Kidney epithelial cell (primary cell): ENCODE measurements around the gene TTF1. TPM values are rescaled to one million over a fixed set of nuclear protein-coding genes. Genes with fewer than 3 reads are reported as not detected.

ENCODE experiments used
- DNase-seq: peaks from one replicate; pipeline ENCODE4 v3.0.0-alpha.2; 2010; ENCODE audit warnings: low read depth
- H3K27me3 ChIP-seq: 2 replicates; pipeline ENCODE4 v1.6.0; 2011; ENCODE audit warnings: low read length; ENCODE audit not compliant: control insufficient read depth, insufficient read depth
- H3K36me3 ChIP-seq: 2 replicates; pipeline ENCODE4 v1.5.1; 2011; ENCODE audit warnings: low read length; ENCODE audit not compliant: control insufficient read depth, insufficient read depth
- H3K4me3 ChIP-seq: 2 replicates; pipeline ENCODE4 v1.5.1; 2011; ENCODE audit warnings: low read depth, mild to moderate bottlenecking, control low read depth, low read length
- total RNA-seq: library from RNA; depleted of rRNA; stranded (reverse); fragments of >200 nt; gene quantifications from 2 replicates; pipeline ENCODE4 v1.2.3, GENCODE V29; 2015
- TF ChIP-seq, protein P1 (sequence below): IDR thresholded peaks from 2 replicates; pipeline ENCODE4 v1.5.1; 2011; ENCODE audit warnings: mild to moderate bottlenecking, moderate library complexity, low read length, control low read depth, inconsistent platforms; ENCODE audit not compliant: insufficient read depth, poor library complexity, severe bottlenecking

TTF1 gene
- total RNA-seq, 1 donor from 2014 or later: 11.5 TPM

DNA sequence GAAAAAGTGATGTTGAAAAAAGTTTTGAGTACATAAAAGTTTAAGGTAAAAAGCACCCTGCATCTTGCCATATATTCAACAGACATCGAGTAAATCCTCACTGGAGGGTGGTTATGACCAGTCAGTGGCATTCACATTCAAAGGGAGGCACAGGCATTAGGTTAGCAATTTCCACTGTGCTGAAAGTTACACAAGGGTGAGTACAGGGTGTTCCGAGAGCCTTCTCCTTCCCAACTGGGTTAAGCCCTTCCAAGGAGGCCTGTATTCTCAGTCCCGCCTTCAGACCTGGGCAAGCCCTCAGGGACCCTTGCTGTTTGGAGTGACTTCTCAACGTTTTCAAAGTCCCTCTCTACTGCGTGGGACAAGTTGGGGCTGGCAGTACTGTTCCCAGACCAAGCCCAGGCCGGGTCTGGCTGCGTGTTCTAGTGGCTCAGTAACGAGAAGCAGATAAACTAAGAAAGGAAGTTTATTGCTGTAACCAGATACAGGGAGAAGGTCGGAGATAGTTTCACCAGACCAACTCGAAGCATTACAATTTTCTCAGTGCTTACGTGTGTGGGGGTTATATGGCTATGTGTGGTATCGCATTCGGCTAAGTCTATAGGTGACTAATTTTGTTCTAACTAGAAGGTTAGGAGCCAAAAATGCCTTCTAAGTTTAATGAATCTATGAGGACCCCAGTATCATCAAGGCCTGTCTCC is 38.9 kb downstream of the TTF1 start:
- TF ChIP-seq, protein P1, sequence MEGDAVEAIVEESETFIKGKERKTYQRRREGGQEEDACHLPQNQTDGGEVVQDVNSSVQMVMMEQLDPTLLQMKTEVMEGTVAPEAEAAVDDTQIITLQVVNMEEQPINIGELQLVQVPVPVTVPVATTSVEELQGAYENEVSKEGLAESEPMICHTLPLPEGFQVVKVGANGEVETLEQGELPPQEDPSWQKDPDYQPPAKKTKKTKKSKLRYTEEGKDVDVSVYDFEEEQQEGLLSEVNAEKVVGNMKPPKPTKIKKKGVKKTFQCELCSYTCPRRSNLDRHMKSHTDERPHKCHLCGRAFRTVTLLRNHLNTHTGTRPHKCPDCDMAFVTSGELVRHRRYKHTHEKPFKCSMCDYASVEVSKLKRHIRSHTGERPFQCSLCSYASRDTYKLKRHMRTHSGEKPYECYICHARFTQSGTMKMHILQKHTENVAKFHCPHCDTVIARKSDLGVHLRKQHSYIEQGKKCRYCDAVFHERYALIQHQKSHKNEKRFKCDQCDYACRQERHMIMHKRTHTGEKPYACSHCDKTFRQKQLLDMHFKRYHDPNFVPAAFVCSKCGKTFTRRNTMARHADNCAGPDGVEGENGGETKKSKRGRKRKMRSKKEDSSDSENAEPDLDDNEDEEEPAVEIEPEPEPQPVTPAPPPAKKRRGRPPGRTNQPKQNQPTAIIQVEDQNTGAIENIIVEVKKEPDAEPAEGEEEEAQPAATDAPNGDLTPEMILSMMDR: no peak
- Histone ChIP-seq H3K4me3 (no peak overlapping the region), H3K36me3 (no peaks in the 10 kb centered on the region), H3K27me3 (no peaks in the 10 kb centered on the region)
- no peak for DNase-seq

DNA sequence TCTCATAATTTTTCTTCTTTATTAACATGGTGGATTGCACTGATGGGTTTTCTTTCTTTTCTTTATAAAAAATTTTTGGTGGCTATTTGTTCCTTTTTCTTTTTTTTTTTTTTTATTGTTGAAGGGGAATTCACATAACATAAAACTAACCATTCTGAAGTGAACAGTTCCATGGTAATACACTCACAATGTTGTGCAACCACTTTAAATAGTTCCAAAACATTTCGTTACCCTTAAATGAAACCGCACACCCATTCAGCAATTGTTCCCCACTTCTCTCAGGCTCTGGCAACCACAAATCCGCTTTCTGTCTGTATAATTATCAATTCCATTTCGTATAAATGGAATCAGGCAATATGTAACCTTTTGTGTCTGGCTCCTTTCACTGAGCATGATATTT is 40.2 kb downstream of the TTF1 start:
- Histone ChIP-seq H3K36me3 (no peaks in the 10 kb centered on the region), H3K4me3 (no peak overlapping the region), H3K27me3 (no peaks in the 10 kb centered on the region)
- no peak for DNase-seq
- TF ChIP-seq, protein P1: no peak

DNA sequence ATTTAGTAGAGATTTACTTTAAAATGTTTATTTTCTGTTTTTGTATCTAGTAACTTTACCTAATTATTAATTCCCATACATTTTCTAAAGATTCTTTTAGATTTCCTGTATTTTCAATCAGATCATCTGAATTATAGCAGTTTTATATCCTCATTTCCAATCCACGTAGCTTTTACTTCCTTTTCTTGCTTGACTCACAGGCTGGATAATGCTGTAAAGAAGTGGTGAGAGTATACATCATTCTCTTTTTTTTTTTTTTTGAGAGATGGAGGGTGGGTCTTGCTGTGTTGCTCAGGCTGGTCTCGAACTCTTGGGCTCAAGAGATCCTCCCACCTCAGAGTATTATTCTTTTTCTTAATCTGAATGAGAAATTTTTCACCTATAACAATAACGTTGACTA is 40.7 kb downstream of the TTF1 start:
- TF ChIP-seq, protein P1: no peak
- no peak overlapping the region for H3K4me3 ChIP-seq
- no peaks in the 10 kb centered on the region for H3K36me3 ChIP-seq
- DNase-seq: no peak
- no peaks in the 10 kb centered on the region for H3K27me3 ChIP-seq

DNA sequence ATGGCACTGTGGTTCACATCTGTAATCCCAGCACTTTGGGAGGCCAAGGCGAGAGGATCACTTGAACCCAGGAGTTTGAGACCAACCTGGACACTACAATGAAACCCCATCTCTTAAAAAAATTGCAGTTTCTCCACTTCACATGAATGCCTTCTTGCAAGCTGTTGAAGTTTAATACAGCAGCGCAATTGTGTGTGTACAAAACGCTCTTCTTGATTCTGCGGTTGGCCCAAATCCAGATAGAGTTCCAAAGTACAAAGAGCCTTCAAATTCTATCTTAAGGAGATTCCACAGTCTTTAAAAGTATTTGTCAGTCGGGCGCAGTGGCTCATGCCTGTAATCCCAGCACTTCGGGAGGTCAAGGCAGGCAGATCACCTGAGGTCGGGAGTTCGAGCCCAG is 42.6 kb downstream of the TTF1 start:
- Histone ChIP-seq H3K4me3 (no peak overlapping the region), H3K27me3 (no peaks in the 10 kb centered on the region), H3K36me3 (no peaks in the 10 kb centered on the region)
- TF ChIP-seq, protein P1: no peak
- no peak for DNase-seq

DNA sequence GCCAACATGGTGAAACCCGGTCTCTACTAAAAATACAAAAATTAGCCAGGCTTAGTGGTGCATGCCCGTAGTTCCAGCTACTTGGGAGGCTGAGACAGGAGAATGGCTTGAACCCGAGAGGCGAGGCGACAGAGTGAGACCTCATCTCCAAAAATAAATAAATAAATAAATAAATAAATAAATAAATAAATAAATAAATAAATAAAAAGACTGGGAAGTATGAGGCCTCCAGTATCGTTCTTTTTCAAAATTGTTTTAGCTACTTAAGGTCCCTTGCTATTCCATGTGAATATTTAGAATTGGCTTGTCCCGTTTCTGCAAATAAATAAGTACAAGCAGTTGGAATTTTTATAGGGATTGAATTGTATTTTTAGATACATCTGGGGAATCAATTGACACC is 48.9 kb downstream of the TTF1 start:
- no peak for DNase-seq

More for the DNA sequence above, 48.9 kb downstream of the TTF1 start:
- no peak overlapping the region for H3K4me3 ChIP-seq
- TF ChIP-seq, protein P1: no peak
- H3K36me3 ChIP-seq: peaks cover 1% of the 10 kb centered on the region
- H3K27me3 ChIP-seq: no peaks in the 10 kb centered on the region
